NCI-H146 (cell line): ENCODE data around the gene RNLS.

Experiments
- DNase-seq: peaks from one replicate; lab custom pipeline; 2025; lab: John Stamatoyannopoulos, UW

RNLS gene

GRCh38 chr10:88256886-88257285 is 326.2 kb downstream of the RNLS start:
- no peak for DNase-seq

- no peak for DNase-seq
These were observed 327.0 kb downstream of the RNLS start for GRCh38 chr10:88256013-88256680.

GRCh38 chr10:88254091-88254490 is 329.0 kb downstream of the RNLS start:
- DNase-seq, result peak; percentile 11

- DNase-seq, result no peak
These were observed 329.5 kb downstream of the RNLS start for GRCh38 chr10:88253622-88254021.

GRCh38 chr10:88253128-88253527 is 330.0 kb downstream of the RNLS start:
- DNase-seq, result no peak

GRCh38 chr10:88249450-88249849 is 333.7 kb downstream of the RNLS start:
- DNase-seq, result no peak

GRCh38 chr10:88246675-88247074 is 336.4 kb downstream of the RNLS start:
- no peak for DNase-seq

- DNase-seq, result peak; percentile 42
These were observed 337.1 kb downstream of the RNLS start for GRCh38 chr10:88245974-88246511.

GRCh38 chr10:88244781-88245625 is 338.1 kb downstream of the RNLS start:
- no peak for DNase-seq

- peak; percentile 87 for DNase-seq
These were observed 339.0 kb downstream of the RNLS start for GRCh38 chr10:88243836-88244730.

GRCh38 chr10:88243202-88243744 is 339.8 kb downstream of the RNLS start:
- no peak for DNase-seq

- DNase-seq, result no peak
These were observed 341.6 kb downstream of the RNLS start for GRCh38 chr10:88241501-88241900.

- DNase-seq, result no peak
These were observed 343.9 kb downstream of the RNLS start for GRCh38 chr10:88239212-88239611.

- no peak for DNase-seq
These were observed 344.6 kb downstream of the RNLS start for GRCh38 chr10:88238615-88238914.

- DNase-seq, result no peak
These were observed 345.1 kb downstream of the RNLS start for GRCh38 chr10:88237896-88238614.

- DNase-seq, result no peak
These were observed 346.9 kb downstream of the RNLS start for GRCh38 chr10:88236121-88236743.

- no peak for DNase-seq
These were observed 348.8 kb downstream of the RNLS start for GRCh38 chr10:88234297-88234696.

GRCh38 chr10:88233870-88234269 is 349.2 kb downstream of the RNLS start:
- no peak for DNase-seq

GRCh38 chr10:88232983-88233543 is 350.1 kb downstream of the RNLS start:
- DNase-seq, result no peak
